ENCODE measurements around the gene NUDT1. TPM values are rescaled to one million over a fixed set of nuclear protein-coding genes. Genes with fewer than 3 reads are reported as not detected.

NUDT1 gene
- total RNA-seq, 1 donor from 2014 or later = 21.0 TPM

GRCh38 chr7:2220954-2221353 lies 21.1 kb upstream of the NUDT1 start:
- Histone ChIP-seq H3K27me3 (ENCODE audit: control insufficient read depth, insufficient read depth, low read length) (no peaks in the 10 kb centered on the region), H3K4me3 (ENCODE audit: low read depth, low read length) (no peak overlapping the region), H3K36me3 (ENCODE audit: control insufficient read depth, insufficient read depth, low read length) (peaks cover 3% of the 10 kb centered on the region)
- no peak for TF ChIP-seq CTCF (IDR thresholded peaks at IDR 0.05; ENCODE audit: insufficient read depth, low read length, poor library complexity, severe bottlenecking)
- no peak for DNase-seq (ENCODE audit: low read depth)

- no peak for DNase-seq (ENCODE audit: low read depth)
- Histone ChIP-seq H3K27me3 (ENCODE audit: control insufficient read depth, insufficient read depth, low read length) (no peaks in the 10 kb centered on the region), H3K36me3 (ENCODE audit: control insufficient read depth, insufficient read depth, low read length) (no peaks in the 10 kb centered on the region), H3K4me3 (ENCODE audit: low read depth, low read length) (no peak overlapping the region)
- TF ChIP-seq CTCF (IDR thresholded peaks at IDR 0.05; ENCODE audit: insufficient read depth, low read length, poor library complexity, severe bottlenecking) = no peak
Measured at GRCh38 chr7:2222516-2222915, 19.5 kb upstream of the NUDT1 start.

GRCh38 chr7:2223321-2223720 lies 18.7 kb upstream of the NUDT1 start:
- no peaks in the 10 kb centered on the region for H3K27me3 ChIP-seq (ENCODE audit: control insufficient read depth, insufficient read depth, low read length)
- TF ChIP-seq CTCF (IDR thresholded peaks at IDR 0.05; ENCODE audit: insufficient read depth, low read length, poor library complexity, severe bottlenecking) = no peak
- no peak for DNase-seq (ENCODE audit: low read depth)
- H3K4me3 ChIP-seq (ENCODE audit: low read depth, low read length) = no peak overlapping the region
- no peaks in the 10 kb centered on the region for H3K36me3 ChIP-seq (ENCODE audit: control insufficient read depth, insufficient read depth, low read length)

GRCh38 chr7:2224491-2224928 lies 17.5 kb upstream of the NUDT1 start:
- H3K36me3 ChIP-seq (ENCODE audit: control insufficient read depth, insufficient read depth, low read length) = no peaks in the 10 kb centered on the region
- TF ChIP-seq CTCF (IDR thresholded peaks at IDR 0.05; ENCODE audit: insufficient read depth, low read length, poor library complexity, severe bottlenecking) = no peak
- no peak overlapping the region for H3K4me3 ChIP-seq (ENCODE audit: low read depth, low read length)
- no peaks in the 10 kb centered on the region for H3K27me3 ChIP-seq (ENCODE audit: control insufficient read depth, insufficient read depth, low read length)
- DNase-seq (ENCODE audit: low read depth) = no peak

- DNase-seq (ENCODE audit: low read depth) = no peak
- H3K36me3 ChIP-seq (ENCODE audit: control insufficient read depth, insufficient read depth, low read length) = no peaks in the 10 kb centered on the region
- H3K27me3 ChIP-seq (ENCODE audit: control insufficient read depth, insufficient read depth, low read length) = no peaks in the 10 kb centered on the region
- H3K4me3 ChIP-seq (ENCODE audit: low read depth, low read length) = no peak overlapping the region
- TF ChIP-seq CTCF (IDR thresholded peaks at IDR 0.05; ENCODE audit: insufficient read depth, low read length, poor library complexity, severe bottlenecking) = no peak
Measured at GRCh38 chr7:2224934-2225333, 17.1 kb upstream of the NUDT1 start.

- Histone ChIP-seq H3K27me3 (ENCODE audit: control insufficient read depth, insufficient read depth, low read length) (no peaks in the 10 kb centered on the region), H3K4me3 (ENCODE audit: low read depth, low read length) (no peak overlapping the region), H3K36me3 (ENCODE audit: control insufficient read depth, insufficient read depth, low read length) (no peaks in the 10 kb centered on the region)
- TF ChIP-seq CTCF (IDR thresholded peaks at IDR 0.05; ENCODE audit: insufficient read depth, low read length, poor library complexity, severe bottlenecking) = no peak
- no peak for DNase-seq (ENCODE audit: low read depth)
Measured at GRCh38 chr7:2225336-2225735, 16.7 kb upstream of the NUDT1 start.
